Measurements from ENCODE around the gene ANKRD22. TPM values are rescaled to one million over a fixed set of nuclear protein-coding genes. Genes with fewer than 3 reads are reported as not detected.

Gene ANKRD22
- total and polyA plus RNA-seq, 2 of the 8 experiments (the other 6 are each of a cell fraction or from before 2014, with no cell fraction given), result 0.68 TPM; not detected in 1

DNA sequence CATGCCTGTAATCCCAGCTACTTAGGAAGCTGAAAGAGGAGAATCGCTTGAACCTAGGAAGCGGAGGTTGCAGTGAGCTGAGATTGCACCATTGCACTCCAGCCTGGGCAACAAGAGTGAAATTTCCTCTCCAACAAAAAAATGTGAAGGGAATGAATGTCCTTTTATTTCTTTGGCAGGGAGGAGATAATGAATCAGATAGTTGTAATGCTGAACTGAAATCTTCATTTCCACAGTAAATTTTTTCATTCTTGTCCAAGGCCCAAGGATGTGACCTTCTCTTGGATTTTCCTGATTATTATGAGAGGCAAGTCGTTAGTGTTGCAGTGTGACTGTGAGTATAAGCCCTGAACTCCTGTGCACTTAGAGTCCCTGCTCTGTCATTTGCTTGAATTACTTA lies 42.0 kb upstream of the ANKRD22 start (continued):
- no peak for TF ChIP-seq CHD7 (IDR thresholded peaks at IDR 0.05; ENCODE audit: insufficient replicate concordance, low read length)
- TF ChIP-seq SP2 (IDR thresholded peaks at IDR 0.05; ENCODE audit: low read length), result no peak
- TF ChIP-seq, protein P1, sequence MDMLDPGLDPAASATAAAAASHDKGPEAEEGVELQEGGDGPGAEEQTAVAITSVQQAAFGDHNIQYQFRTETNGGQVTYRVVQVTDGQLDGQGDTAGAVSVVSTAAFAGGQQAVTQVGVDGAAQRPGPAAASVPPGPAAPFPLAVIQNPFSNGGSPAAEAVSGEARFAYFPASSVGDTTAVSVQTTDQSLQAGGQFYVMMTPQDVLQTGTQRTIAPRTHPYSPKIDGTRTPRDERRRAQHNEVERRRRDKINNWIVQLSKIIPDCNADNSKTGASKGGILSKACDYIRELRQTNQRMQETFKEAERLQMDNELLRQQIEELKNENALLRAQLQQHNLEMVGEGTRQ (IDR thresholded peaks at IDR 0.05; ENCODE audit: low read length), result no peak
- no peak for TF ChIP-seq KDM1A (IDR thresholded peaks at IDR 0.05; ENCODE audit: borderline replicate concordance, low read length)
- no peak for TF ChIP-seq RFX5 (IDR thresholded peaks at IDR 0.05; ENCODE audit: borderline replicate concordance, low read depth, low read length)
- TF ChIP-seq TCF12 (IDR thresholded peaks at IDR 0.05; ENCODE audit: low read depth, low read length), result no peak
- TF ChIP-seq ATF2 (IDR thresholded peaks at IDR 0.05; ENCODE audit: low read length), result no peak
- no peak for TF ChIP-seq EGR1 (IDR thresholded peaks at IDR 0.05; ENCODE audit: borderline replicate concordance, low read depth, low read length)
- no peak for TF ChIP-seq JUN (IDR thresholded peaks at IDR 0.05; ENCODE audit: low read depth, low read length)
